Fibroblast of lung (primary cell): ENCODE measurements around the gene HS3ST3B1. TPM values are rescaled to one million over a fixed set of nuclear protein-coding genes. Genes with fewer than 3 reads are reported as not detected.

Experiments
- DNase-seq, 2 donors: peaks; one replicate each; pipeline versions ENCODE4 v3.0.0 to v3.0.0-alpha.2; 2010; ENCODE audit warnings: low read depth in 2 of 2
- H2AFZ ChIP-seq: 2 replicates; pipeline ENCODE4 v1.5.1; 2012; ENCODE audit warnings: low read length, control low read depth, inconsistent platforms
- H3K27ac ChIP-seq: 2 replicates; pipeline ENCODE4 v1.5.1; 2011; ENCODE audit warnings: low read length, control low read depth; ENCODE audit not compliant: insufficient read depth
- H3K27me3 ChIP-seq: 2 replicates; pipeline ENCODE4 v1.5.1; 2011; ENCODE audit warnings: mild to moderate bottlenecking, low read length; ENCODE audit not compliant: control insufficient read depth, insufficient read depth
- H3K36me3 ChIP-seq: 2 replicates; pipeline ENCODE4 v1.5.1; 2011; ENCODE audit warnings: low read length; ENCODE audit not compliant: control insufficient read depth, insufficient read depth
- H3K4me1 ChIP-seq: 2 replicates; pipeline ENCODE4 v1.5.1; 2011; ENCODE audit warnings: low read length; ENCODE audit not compliant: control insufficient read depth, insufficient read depth; ENCODE audit errors: extremely low read depth
- H3K4me2 ChIP-seq: 2 replicates; pipeline ENCODE4 v1.5.1; 2011; ENCODE audit warnings: low read length, control low read depth; ENCODE audit not compliant: insufficient read depth; ENCODE audit errors: extremely low read depth
- H3K4me3 ChIP-seq, 4 experiments: fragments of 200-600 bp in 1 of 4; sonication (generic) in 1 of 4; replicated peaks in 1 of 4; 2 replicates each; pipeline ENCODE4 v1.5.1; 2011 to 2016; ENCODE audit warnings: low read length in 4 of 4, low read depth in 3 of 4, mild to moderate bottlenecking in 3 of 4, control low read depth in 2 of 4, inconsistent platforms in 1 of 4, mixed read lengths in 1 of 4; ENCODE audit not compliant: insufficient read depth in 1 of 4; ENCODE audit errors: control extremely low read depth in 1 of 4
- H3K79me2 ChIP-seq: 2 replicates; pipeline ENCODE4 v1.5.1; 2012; ENCODE audit warnings: mild to moderate bottlenecking, low read length, inconsistent platforms; ENCODE audit not compliant: control insufficient read depth, insufficient read depth
- H3K9ac ChIP-seq: 2 replicates; pipeline ENCODE4 v1.5.1; 2011; ENCODE audit warnings: mild to moderate bottlenecking, low read length, control low read depth; ENCODE audit not compliant: insufficient read depth
- H3K9me3 ChIP-seq: 2 replicates; pipeline ENCODE4 v1.5.1; 2012; ENCODE audit warnings: low read depth, low read length; ENCODE audit not compliant: control insufficient read depth, insufficient read depth
- H4K20me1 ChIP-seq: 2 replicates; pipeline ENCODE4 v1.5.1; 2011; ENCODE audit warnings: low read length; ENCODE audit not compliant: control insufficient read depth, insufficient read depth; ENCODE audit errors: extremely low read depth
- CTCF ChIP-seq, 2 donors: IDR thresholded peaks in 1 of 2; conservative IDR thresholded peaks in 1 of 2; 1 replicate in 1 of 2; 2 replicates in 1 of 2; pipeline ENCODE4 v1.5.1; 2011 to 2012; ENCODE audit warnings: low read length in 2 of 2, control low read depth in 1 of 2, inconsistent platforms in 1 of 2, low read depth in 1 of 2, mild to moderate bottlenecking in 1 of 2
- EZH2 ChIP-seq: IDR thresholded peaks from 2 replicates; pipeline ENCODE4 v1.5.1; 2012; ENCODE audit warnings: low read length, control low read depth, mild to moderate bottlenecking; ENCODE audit errors: missing control alignments
- polyA plus RNA-seq, 2 donors: library from polyadenylated mRNA; depleted of rRNA in 1 of 2; stranded (reverse) in 1 of 2; unstranded in 1 of 2; fragments of >200 nt; gene quantifications; 2 replicates each; pipeline ENCODE4 v1.2.1, GENCODE V29; 2011 to 2012; ENCODE audit warnings: missing spikeins in 1 of 2
- total RNA-seq: library from RNA; depleted of rRNA; stranded (reverse); fragments of >200 nt; gene quantifications from 2 replicates; pipeline ENCODE4 v1.2.1, GENCODE V29; 2014

The HS3ST3B1 gene
- total and polyA plus RNA-seq, 2 donors (not counting 1 experiment from before 2014, with no cell fraction given): 3.4 to 17.2 TPM

- Histone ChIP-seq H4K20me1 (no peaks in the 10 kb centered on the region), H3K79me2 (peaks cover 22% of the 10 kb centered on the region), H3K27ac (no peak overlapping the region), H3K4me3 (no peak overlapping the region), H3K9me3 (no peaks in the 10 kb centered on the region), H3K4me2 (no peak overlapping the region), H3K4me1 (no peaks in the 10 kb centered on the region), H2AFZ (no peak overlapping the region), H3K36me3 (no peaks in the 10 kb centered on the region), H3K9ac (no peak overlapping the region), H3K27me3 (no peaks in the 10 kb centered on the region)
- TF ChIP-seq EZH2: no peak
- no peak for TF ChIP-seq CTCF (conservative IDR thresholded peaks at IDR 0.05 in 1 of 2, IDR thresholded peaks at IDR 0.05 in 1 of 2; ENCODE audit: low read depth in 1 of 2, low read length in 2 of 2)
- no peak for DNase-seq
Observed at GRCh38 chr17:14331982-14332298, 31.1 kb downstream of the HS3ST3B1 start.

- Histone ChIP-seq H2AFZ (no peak overlapping the region), H3K36me3 (no peaks in the 10 kb centered on the region), H3K4me3 (no peak overlapping the region), H3K9ac (no peak overlapping the region), H3K27me3 (no peaks in the 10 kb centered on the region), H3K9me3 (no peaks in the 10 kb centered on the region), H4K20me1 (no peaks in the 10 kb centered on the region), H3K79me2 (peaks cover 22% of the 10 kb centered on the region), H3K4me2 (no peak overlapping the region), H3K4me1 (no peaks in the 10 kb centered on the region), H3K27ac (no peak overlapping the region)
- TF ChIP-seq CTCF (conservative IDR thresholded peaks at IDR 0.05 in 1 of 2, IDR thresholded peaks at IDR 0.05 in 1 of 2; ENCODE audit: low read depth in 1 of 2, low read length in 2 of 2) (no peak), EZH2 (no peak)
- DNase-seq: no peak
Observed at GRCh38 chr17:14332331-14332730, 31.4 kb downstream of the HS3ST3B1 start.

GRCh38 chr17:14333506-14333905, 32.6 kb downstream of the HS3ST3B1 start:
- H3K79me2 ChIP-seq: peaks cover 27% of the 10 kb centered on the region
- no peaks in the 10 kb centered on the region for H3K27me3 ChIP-seq
- H3K4me1 ChIP-seq: no peaks in the 10 kb centered on the region
- no peak for DNase-seq
- no peak overlapping the region for H3K27ac ChIP-seq
- TF ChIP-seq EZH2 (no peak), CTCF (conservative IDR thresholded peaks at IDR 0.05 in 1 of 2, IDR thresholded peaks at IDR 0.05 in 1 of 2; ENCODE audit: low read depth in 1 of 2, low read length in 2 of 2) (no peak)
- no peak overlapping the region for H2AFZ ChIP-seq
- H3K9me3 ChIP-seq: no peaks in the 10 kb centered on the region
- H3K4me2 ChIP-seq: no peak overlapping the region
- H4K20me1 ChIP-seq: no peaks in the 10 kb centered on the region
- H3K36me3 ChIP-seq: no peaks in the 10 kb centered on the region
- H3K9ac ChIP-seq: no peak overlapping the region
- no peak overlapping the region for H3K4me3 ChIP-seq
